GM19452 (cell line): ENCODE data around the gene OSBPL1A.
"Not testable (repeated sequence)": the region's sequence is repeated elsewhere in the genome, so short reads cannot be mapped to it uniquely, and the experiment has no call there.

Experiments
- ATAC-seq: cut with Tn5 transposase; IDR thresholded peaks from one replicate; pipeline ENCODE4 v1.9.1; 2021; ENCODE audit not compliant: unreplicated experiment

The OSBPL1A gene

DNA sequence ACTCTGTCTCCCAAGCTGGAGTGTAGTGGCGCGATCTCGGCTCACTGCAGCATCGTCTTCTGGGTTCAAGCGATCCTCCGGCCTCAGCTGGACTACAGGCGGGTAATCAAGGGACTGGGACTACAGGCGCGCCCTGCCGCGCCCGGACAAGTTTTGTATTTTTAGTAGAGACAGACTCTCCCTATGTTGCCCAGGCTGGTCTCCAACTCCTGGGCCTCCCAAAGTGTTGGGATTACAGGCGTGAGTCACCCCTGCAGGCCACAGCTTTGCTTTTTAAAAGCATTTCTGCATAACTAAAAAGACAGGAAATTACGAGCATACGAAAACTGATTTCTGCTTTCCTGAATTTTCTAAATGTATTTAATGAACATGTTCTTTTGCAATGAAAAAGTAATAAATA is 916 bp upstream of the OSBPL1A start:
- no peak for ATAC-seq

DNA sequence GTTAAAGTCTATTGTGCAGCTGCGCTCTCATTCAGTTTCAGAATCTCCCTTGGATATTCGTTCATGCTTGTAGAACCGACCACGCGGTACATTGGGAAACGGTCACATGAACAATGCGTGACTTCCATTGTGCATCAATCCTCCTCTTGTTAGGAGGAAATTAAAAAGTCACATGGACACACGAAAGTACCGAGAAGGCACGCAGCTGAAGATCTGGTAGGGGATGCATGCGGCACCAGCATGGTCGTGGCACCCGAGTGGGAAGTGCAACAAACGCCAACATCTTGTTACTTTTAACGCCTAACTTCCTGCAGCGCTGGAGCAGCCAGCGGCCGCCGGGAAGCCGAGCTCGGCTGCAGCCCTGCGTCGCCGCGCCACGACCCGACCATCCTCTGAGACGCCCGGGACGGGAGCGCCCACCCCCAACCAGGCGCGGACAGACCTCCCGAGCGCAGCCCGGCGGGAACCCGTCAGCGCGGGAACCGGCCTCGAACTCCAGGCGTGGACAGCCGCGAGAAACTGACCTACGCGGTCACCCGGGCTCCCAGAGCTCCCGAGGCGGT is 412 bp downstream of the OSBPL1A start:
- ATAC-seq, result no peak

DNA sequence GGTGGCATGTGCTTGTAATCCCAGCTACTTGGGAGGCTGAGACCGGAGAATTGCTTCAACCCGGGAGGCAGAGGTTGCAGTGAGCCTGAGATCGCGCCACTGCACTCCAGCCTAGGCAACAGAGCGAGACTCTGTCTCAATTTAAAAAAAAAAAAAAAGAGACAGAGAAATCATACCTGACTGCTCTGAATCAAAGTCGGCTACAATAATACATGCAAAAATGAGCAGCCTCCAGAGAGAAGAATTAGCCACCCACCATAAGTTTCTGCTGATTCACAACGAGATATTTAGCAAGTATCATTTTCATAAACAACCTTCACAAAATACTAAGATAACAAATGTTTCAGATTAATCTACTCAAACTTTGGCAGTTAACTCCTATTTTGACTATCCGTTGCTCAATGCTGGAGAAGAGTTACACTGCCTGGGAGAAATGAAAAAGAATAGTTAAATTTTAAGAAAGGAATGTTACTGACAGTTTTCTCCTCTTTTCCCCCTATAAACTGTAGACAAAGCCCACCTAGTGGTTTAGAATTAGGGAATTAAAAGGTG is 1.5 kb downstream of the OSBPL1A start:
- ATAC-seq, result no peak

DNA sequence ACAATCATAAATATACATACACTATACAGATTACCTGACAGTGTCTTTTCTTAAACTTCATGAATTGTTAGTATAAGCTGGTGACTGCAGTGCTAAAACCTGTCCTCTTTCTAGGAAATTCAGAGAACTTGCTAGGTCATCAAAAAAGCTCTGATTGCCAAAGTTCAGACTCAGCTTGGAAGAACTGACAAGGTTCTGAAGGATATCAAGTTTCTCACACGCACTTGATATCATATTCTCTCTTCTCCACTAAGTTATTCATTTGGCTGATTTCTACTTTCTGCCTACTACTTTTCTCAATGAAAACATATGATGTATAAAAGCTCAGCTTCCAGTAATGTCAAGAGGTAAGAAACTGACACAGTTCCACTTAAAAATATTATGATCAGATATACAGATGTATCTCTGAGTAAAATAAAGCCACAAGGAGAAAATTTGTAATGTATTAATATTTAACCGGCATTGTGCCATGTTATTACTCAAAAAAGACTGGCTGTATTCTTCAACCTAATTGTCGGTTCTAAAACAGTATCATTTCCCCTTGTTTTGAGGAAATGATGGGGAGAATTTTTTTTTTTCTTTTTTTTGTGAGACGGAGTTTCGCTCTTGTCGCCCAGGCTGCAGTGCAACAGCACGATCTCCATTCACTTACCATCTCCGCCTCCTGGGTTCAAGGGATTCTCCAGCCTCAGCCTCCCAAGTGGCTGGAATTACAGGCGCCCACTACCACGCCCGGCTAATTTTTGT is 2.4 kb downstream of the OSBPL1A start:
- no peak for ATAC-seq

DNA sequence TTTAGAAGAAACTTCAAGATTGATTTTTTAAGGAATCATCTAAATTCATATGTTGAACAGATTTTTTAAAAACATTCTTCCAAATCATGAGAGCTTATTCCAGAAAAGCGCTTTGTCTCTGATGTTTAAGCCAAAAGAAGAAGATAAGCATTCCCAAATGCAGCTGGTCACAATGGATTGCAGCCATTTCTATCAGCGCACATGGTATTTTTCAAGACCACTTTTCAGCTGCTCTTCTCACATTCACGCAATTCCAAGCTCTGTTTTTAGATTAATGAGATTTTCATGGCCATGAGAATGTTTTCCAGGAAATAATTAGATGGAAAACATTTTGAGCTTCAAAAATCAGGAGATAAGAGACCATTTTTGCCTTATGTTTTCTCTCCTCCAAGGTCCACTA is 8.7 kb downstream of the OSBPL1A start:
- ATAC-seq, result no peak

DNA sequence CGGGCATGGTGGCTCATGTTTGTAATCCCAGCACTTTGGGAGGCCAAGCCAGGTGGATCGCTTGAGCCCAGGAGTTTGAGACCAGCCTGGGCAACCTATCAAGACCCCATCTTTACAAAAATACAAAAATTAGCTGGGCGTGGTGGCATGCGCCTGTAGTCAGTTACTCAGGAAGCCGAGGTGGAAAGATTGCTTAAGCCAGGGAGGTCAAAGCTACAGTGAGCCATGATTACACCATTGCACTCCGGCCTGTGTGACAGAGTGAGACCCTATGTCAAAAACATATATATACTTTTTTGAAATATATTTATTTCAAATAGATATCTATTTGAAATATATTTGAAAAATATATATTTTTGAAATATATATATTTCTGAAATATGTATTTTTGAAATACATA is 10.9 kb downstream of the OSBPL1A start:
- no peak for ATAC-seq

DNA sequence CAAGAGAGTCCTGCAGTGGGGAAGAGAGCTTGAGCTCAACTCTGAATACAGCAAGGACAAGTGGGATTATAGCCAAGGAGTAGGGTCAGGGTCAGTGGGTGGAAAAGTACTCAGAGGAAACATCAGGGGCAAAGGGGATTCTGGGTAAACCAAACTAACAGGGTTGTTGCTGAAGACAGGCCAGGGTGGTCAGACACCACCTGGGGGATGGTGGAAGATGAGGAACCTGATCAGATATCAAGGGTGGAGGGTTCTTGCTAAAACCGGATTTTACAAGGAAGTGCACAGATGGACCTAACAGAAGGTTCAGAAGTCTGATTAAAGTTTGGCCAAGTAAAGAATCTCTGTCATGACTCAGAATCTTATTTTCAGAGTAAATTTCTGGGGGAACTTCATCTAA is 16.5 kb downstream of the OSBPL1A start:
- ATAC-seq, result no peak

DNA sequence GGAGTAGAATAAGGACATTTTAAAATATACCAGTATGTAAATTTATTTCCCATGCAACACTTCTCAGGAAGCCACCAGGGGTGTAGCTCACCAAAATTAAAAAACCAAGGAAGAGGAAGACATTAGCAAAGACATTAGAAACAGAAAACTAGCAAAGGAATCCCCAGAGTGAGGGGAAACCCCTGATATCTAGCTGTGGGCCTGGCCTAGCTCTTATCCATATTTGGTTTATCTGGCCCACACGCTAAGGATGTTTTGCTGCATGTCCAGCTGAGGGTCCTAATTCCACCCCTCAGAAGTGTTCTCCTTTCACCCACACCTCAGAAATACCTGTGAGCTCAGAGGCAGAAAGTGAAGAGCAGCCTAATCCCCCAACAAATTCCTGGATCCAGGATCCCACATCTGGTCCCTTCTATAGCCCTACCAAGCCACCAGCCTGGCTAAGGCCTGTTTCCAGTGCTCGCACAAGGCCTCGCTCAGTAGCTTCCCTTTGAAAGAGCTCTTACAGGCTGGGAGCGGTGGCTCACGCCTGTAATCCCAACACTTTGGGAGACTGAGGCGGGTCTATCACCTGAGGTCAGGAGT is 17.4 kb downstream of the OSBPL1A start:
- no peak for ATAC-seq

DNA sequence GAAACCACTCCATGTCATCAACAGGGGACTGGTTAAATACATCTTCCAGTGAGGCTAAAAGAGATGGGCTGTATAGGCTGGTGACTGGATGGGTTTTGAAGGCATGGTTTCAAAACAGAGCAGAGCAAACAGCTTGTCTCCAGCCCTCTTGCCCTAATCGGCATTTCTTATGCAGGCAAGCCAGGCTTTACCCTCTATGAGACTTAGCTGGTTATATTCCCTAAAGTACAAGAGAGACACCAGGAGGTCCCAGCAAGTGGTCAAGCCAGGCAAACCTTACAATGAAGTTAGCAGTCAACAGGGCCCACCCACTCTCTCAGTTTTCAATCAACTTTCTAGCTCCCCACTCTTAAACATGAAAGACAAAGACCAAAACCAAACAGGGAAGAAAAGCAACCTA is 19.0 kb downstream of the OSBPL1A start:
- no peak for ATAC-seq

DNA sequence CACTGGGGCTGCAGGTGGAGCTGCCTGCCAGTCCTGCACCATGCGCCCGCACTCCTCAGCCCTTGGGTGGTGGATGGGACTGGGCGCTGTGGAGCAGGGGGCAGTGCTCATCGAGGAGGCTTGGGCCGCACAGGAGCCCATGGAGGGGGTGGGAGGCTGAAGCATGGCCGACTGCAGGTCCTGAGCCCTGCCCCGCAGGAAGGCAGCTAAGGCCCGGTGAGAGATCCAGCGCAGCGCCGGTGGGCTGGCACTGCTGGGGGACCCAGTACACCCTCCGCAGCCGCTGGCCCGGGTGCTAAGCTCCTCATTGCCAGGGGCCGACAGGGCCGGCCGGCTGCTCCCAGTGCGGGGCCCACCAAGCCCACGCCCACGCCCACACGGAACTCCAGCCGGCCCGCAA is 21.1 kb downstream of the OSBPL1A start:
- ATAC-seq, result not testable (repeated sequence)

DNA sequence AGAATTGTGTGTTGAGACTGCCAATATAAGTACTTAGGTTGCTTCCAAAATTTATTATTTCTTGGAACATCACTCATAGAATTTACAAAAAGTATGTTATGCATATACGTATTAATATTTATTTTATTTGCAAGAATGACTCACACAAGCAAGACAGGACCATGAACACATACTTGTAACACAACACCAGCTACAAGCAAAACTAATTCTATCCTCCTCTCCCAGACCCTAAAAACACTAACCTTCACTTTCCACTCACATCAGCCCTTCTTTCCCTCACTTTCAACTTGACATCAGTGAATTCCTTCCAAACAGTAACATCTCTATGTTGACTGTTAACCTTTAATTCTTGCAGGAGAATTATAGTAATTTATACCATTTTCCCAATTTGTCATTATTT is 24.3 kb downstream of the OSBPL1A start:
- no peak for ATAC-seq

DNA sequence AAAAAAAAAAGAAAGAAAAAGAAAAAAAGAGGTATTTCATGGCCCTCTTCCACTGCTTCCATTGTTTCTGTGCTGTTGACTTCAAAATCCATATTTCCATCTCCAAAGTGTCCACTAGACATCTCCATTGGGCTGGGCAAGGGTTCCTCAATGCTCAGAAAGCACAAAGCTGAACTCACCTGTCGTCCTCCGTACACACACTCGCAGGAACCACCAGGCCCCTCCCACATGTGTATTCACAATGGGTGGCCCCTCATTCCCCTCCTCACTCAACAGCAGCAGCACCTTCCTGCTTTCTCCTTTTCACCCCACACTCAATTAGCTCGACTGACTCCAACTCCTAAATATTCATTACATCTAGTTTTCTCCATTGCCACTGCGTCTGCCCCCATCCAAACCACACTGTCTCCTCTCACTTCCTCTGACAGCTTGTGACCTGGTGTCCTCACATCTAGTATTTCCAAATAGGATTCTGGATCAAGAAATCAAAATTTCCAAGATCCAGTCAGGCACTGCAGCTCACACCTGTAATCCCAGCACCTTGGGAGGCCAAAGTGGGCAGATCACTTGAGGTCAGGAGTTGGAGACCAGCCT is 25.2 kb downstream of the OSBPL1A start:
- no peak for ATAC-seq

DNA sequence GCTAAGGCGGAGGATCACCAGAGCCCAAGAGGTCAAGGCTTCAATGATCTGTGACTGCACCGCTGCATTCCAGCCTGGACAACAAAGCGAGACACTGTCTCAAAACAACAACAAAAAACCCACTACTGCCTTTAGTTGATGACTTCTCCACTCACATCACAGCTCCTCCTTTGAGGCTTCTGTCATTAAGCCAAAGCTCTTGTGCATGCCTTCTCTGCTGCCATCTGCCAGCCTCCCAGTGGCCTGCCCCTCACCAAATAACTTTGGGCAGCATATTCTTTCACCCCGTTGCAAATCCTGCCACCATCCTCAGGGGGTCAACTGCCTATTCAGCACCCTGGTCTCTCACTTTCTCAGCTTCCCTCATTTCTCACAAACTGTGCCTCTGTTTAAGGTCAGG is 27.5 kb downstream of the OSBPL1A start:
- ATAC-seq, result no peak

DNA sequence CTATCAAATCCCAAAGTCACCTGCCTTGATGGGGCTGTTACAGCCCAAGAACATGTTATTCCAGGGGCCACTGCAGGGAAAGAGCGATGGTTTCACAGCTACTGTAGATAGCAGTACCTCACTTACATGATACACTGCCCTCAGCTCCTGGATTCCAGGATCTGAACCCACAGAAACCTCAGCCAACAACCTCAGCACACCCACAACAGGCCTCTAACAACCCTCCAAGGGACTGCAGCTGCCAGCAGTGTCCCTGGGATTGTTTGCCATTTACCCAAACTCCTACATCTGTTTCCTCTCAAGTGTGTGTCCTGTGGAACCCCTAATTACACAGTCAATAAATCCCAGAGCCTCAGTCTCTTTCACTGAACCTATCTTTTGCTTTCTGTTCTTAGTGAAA is 28.2 kb downstream of the OSBPL1A start:
- no peak for ATAC-seq

DNA sequence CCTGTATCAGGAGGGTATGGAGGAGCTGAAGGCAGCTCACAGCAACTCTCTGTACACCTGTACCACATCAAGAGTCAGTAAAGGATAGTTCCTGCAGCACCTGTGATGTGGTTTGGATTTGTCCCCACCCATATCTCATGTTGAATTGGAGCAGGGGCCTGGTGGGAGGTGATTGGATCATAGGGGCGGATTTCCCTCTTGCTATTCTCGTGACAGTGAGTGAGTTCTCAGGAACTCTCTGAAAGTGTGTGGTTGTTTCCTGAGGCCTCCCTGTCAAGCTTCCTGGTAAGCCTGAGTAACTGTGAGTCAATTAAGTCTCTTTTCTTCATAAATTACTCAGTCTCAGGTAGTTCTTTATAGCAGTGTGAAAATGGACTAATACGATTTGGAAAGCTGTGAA is 28.9 kb downstream of the OSBPL1A start:
- no peak for ATAC-seq

DNA sequence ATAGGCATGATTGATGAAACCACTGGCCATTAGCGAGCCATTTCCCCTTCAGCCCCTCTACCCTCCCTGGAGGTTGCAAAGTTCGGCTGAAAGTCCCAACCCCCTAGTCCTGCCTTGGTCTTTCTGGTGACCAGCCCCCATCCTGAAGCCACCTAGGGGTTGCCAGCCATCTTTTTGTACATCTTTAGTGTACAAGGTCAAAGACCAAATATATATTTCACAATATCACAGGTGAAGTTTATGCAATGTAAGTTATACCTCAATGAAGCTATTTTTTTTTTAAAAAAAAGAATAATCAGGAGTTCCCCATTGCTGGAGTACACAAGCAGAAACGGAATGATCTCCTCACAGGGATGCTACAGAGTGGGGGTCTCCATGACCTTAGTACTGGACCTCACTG is 31.3 kb downstream of the OSBPL1A start:
- ATAC-seq, result no peak

DNA sequence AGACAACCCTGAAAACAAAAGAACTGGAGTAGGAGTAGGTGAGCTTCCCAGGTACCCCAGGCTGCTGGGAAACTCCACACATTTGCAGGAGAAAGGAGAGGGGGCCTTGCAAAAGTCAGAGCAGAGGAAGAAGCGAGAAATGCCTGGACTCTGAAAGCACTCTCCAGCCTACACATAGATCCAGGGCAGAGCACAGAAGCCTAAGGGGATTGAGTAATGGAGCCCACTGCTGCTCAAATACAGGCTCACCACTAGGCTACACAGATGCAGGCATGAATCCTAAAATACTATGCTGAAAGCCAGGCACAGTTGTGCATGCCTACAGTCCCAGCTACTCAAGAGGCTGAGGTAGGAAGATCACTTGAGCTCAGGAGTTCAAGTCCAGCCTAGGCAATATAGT is 33.4 kb downstream of the OSBPL1A start:
- no peak for ATAC-seq

DNA sequence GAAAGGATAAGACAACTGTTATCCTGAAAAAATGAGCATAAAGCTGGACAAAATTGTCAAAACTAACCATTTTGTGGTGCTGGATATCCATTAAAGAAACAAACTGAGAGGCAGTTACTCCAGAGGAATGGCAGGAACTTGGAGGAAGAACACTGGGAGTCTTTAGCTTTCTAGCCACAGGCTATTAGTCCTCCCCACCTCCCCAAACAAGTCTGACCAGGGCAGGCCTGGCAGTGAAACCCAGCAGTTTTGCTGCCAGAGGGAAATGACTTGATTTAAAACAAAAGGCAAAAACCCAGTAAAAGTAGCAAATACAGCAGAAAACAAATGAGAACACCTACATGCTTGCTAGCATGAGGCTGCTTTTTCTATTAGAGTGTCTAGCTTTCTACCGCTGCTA is 34.9 kb downstream of the OSBPL1A start:
- ATAC-seq, result no peak

DNA sequence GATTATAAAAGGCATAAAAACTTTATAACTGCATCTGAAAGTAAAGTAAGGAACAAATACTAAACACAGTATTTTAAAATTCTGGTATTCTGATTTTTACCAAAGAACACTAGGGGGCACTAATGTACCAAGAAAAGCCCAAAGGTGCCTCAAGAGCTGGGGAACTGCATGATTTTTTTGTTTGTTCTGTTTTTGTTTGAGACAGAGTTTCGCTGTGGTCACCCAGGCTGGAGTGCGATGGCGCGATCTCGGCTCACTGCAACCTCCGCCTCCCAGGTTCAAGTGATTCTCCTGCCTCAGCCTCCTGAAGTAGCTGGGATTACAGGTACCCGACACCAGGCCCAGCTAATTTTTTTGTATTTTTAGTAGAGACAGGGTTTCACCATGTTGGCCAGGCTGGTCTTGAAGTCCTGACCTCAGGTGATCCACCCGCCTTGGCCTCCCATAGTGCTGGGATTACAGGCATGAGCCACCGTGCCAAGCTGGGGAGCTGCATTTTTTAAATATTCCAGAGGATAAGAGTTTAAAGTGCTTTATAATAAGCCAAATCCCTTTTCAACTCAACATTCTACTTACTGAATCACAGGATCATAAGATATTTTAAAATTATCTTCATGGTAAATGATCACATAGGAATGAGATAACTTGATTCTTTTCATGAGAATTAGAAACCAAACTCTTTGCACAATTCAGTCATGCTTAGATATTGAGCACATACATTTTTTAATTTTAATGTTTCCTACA is 37.7 kb downstream of the OSBPL1A start:
- ATAC-seq, result peak; percentile 64

DNA sequence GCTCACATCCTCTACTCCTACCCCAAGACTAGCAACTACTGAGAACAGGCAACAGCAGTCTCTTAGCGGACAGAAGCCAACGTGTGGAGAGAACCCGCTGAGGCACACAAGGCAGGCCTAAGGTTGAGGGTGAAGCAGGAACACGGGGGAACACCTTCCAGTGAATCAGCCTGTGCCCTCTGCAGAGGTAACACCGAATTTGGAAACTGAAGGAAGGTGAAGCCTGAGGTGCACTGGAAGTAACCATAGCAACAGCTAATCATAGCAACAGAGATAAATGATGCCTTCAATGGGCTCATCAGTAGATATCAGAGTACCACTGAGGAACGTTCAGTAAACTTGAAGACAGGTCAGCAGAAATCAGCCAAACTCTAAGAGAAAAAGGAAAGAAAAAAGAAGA is 43.3 kb downstream of the OSBPL1A start:
- ATAC-seq, result no peak

DNA sequence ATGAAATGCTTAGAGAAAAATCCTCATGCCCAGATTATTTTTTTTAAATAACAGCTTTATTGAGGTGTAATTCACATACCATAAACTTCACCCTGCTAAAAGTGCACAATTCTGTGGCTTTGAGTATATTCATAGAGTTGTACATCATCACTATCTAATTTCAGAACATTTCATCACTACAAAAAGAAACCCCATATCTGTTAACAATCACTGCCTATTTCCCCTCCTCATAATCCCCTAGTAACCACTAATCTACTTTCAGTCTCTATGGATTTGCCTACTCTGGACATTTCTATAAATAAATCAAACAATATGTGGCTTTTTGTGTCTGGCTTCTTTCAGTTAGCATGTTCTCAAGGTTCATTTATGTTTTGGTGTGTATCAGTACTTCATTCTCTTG is 51.4 kb downstream of the OSBPL1A start:
- no peak for ATAC-seq
